OCI-LY7 (cell line): Measurements from ENCODE around the gene EYA2.

Experiments
- CTCF ChIP-seq: fragments of 200-600 bp; sonication (generic); conservative IDR thresholded peaks from 2 replicates; pipeline ENCODE4 v1.5.1; 2014; ENCODE audit warnings: mild to moderate bottlenecking, antibody characterized with exemption, low read length, moderate library complexity, mixed read lengths
- EZH2phosphoT487 ChIP-seq: fragments of 200-600 bp; sonication (generic); IDR thresholded peaks from 2 replicates; pipeline ENCODE4 v1.6.1; 2018; ENCODE audit warnings: low read depth, borderline replicate concordance, mild to moderate bottlenecking, mixed run types, antibody characterized with exemption, low read length, moderate library complexity, mixed read lengths

- TF ChIP-seq CTCF (no peak), EZH2phosphoT487 (no peak)
Observed at GRCh38 chr20:47059536-47059935, 164.9 kb downstream of the EYA2 start.
